Measurements from ENCODE around the gene LRRFIP1.
"Not testable (repeated sequence)": the region's sequence is repeated elsewhere in the genome, so short reads cannot be mapped to it uniquely, and the experiment has no call there.

LRRFIP1 gene

GRCh38 chr2:237782181-237782580, 154.8 kb downstream of the LRRFIP1 start:
- no peak for DNase-seq (ENCODE audit: low read depth)

DNA sequence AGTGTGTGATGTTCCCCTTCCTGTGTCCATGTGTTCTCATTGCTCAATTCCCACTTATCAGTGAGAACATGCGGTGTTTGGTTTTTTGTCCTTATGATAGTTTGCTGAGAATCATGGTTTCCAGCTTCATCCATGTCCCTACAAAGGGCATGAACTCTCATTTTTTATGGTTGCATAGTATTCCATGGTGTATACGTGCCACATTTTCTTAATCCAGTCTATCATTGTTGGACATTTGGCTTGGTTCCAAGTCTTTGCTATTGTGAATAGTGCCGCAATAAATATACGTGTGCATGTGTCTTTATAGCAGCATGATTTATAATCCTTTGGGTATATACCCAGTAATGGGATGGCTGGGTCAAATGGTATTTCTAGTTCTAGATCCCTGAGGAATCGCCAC, 156.3 kb downstream of the LRRFIP1 start:
- DNase-seq (ENCODE audit: low read depth), result not testable (repeated sequence)

GRCh38 chr2:237786936-237787335, 159.5 kb downstream of the LRRFIP1 start:
- no peak for DNase-seq (ENCODE audit: low read depth)

DNA sequence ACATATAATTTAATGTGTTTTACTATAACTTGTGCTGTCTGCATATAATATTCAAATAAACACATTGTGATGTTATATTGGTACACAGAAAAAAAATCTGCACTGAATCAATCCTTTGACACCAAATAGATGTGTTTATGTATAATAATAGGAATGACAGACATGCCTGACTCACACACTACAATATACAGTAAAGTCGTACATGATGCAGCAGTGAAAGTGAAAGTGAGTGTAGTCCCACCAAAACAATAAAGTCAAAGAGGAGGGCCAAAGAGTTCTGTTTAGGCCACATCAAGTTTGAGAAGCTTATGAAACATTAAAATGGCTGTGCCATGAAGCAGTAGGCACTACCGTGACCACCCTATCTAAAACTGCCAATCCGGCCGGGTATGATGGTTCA, 163.0 kb downstream of the LRRFIP1 start:
- DNase-seq (ENCODE audit: low read depth), result no peak

- DNase-seq (ENCODE audit: low read depth), result no peak
Observed at GRCh38 chr2:237791977-237792727, 164.8 kb downstream of the LRRFIP1 start.

- no peak for DNase-seq (ENCODE audit: low read depth)
Observed at GRCh38 chr2:237797253-237797652, 169.9 kb downstream of the LRRFIP1 start.

DNA sequence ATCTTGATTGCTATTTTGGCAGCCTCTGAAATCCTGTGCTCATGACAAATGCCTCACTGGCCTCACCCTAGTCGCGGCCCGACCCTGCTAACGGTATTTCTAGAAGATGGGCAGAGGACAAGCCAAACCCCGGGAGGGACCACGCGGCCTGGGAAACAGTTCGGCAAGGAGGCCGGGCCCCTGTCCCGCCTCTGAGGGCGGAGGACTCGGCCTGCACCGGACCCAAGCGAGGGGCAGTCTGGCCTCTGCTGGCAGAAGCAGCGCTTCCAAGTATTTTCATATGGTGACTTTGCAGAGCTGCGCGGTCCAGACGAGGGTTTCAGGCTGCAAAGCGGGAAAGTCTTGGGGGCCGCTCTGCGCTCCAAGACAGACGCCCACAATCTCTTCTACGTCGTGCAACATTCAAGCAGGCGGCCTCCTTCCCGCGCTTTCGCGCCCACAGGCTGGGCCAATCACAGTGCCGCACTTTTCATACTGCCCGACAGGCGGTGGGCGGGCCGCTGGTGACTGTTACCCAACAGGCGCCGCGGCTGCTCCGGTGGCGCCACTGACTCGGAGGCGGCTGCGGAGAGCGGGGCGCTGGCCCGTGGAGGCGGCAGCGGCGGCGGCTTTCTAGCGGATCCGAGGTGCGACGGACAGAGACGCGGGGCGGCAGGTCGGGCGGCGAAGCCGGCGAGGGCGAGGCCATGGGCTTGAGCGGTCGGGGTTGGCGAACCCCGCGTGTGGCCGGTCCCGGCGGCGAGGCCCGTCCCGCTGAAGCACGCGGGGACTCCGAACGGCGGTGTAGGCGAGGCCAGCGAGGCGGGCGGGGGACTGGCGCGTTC, 171.1 kb downstream of the LRRFIP1 start, which contains the start of gene RBM44:
RBM44 (plus strand) TSS at position 544 of the 824 bp plus-strand sequence. CDS start 14,831 bp downstream, outside the sequence.
- DNase-seq (ENCODE audit: low read depth), result no peak

DNA sequence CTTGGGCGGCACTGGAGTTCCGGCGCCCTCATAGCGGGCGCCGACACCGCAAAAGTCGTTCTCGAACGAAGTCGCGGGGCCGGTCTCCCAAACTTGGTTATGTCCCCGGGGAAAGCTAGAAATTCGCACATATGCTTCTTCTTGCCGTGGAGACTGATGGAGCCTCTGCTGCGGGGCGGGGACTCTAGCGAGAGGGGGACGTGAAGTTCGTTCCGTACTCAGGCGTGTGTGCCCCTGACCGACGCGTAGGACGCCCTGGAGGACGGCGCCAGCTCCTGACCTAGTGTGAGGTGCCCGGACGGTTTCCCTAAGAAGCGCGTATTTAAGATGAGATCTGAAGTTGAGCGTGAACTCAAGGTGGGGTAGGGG, 171.7 kb downstream of the LRRFIP1 start:
- no peak for DNase-seq (ENCODE audit: low read depth)

GRCh38 chr2:237801466-237801865, 174.1 kb downstream of the LRRFIP1 start:
- DNase-seq (ENCODE audit: low read depth), result no peak

- no peak for DNase-seq (ENCODE audit: low read depth)
Observed at GRCh38 chr2:237806334-237806733, 178.9 kb downstream of the LRRFIP1 start.

GRCh38 chr2:237815637-237816036, 188.2 kb downstream of the LRRFIP1 start:
- DNase-seq (ENCODE audit: low read depth), result no peak

GRCh38 chr2:237816531-237816930, 189.1 kb downstream of the LRRFIP1 start:
- DNase-seq (ENCODE audit: low read depth), result no peak

DNA sequence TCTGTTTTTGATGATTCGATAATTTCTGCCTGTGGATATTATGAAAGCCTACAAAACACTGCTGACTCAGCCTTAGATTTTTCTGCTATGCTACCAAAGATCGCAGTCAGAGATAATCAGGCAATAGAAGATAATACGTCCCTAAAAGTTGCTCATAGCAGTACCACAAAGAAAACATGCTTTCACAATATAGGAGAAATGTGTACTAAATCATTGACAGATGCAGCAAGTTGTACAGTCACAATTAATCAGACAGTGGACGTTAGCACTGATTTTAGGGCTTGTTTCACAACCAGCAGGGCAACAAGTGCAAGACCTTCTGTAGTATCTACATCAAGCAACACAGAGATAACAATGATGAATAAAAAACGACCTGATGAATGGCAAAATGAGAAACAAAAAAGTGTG, 190.7 kb downstream of the LRRFIP1 start:
- peak; percentile 54 for DNase-seq (ENCODE audit: low read depth)

DNA sequence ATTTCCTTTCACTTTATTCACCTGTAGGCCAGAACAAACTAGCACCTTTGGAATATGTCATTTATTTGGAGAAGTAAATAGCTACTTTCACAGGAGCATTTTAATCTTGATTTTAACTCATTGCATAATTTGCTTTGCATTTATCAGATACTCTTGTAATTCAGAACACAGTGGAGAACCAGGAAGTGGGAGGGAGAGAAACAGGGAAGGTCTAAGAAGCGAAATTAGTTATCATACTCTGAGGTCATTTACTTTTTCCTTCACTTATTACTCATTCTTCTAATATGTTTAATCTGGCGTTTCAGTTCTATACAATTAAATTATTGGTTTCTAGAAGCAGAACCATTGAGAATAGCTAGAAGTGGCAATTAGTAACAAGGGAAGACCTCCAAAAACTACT, 191.8 kb downstream of the LRRFIP1 start:
- DNase-seq (ENCODE audit: low read depth), result no peak

- no peak for DNase-seq (ENCODE audit: low read depth)
Observed at GRCh38 chr2:237820421-237820820, 193.0 kb downstream of the LRRFIP1 start.

DNA sequence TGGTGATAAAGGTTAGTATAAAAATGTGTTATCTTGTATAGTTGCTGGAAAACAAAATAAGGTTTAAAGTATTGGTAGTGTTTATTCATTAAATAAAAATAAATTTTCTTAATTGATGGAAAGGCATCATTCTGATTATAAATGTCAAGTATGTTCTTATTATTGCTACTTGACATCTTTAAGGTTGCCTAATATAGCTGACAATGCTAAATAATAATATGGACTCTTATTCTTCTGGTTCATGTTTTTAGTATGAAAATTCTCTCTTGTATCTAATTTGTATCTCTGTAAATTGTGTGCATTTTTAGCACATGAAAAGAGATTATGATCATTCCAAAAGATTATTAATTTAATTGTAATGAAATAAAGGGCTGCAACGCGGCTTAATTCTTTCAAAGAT, 196.2 kb downstream of the LRRFIP1 start:
- no peak for DNase-seq (ENCODE audit: low read depth)

DNA sequence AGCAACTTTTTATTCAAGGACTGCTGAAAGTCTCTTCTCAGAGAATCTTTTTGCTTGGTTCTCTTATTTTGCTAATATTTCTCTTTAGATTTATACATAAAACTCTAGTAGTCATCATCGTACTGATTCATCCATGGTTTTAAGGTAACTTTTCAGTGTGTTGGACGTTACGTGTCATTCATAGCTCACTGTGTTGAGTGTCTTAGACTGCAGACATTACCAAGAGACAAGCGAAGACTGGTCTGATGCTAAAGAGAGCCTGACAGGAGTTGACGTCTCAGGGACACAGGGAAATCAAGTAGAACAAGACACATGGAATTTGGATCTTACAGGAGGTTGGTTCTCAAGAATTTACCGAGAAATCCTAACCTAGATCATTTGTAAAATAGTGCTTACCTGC, 196.7 kb downstream of the LRRFIP1 start:
- no peak for DNase-seq (ENCODE audit: low read depth)

DNA sequence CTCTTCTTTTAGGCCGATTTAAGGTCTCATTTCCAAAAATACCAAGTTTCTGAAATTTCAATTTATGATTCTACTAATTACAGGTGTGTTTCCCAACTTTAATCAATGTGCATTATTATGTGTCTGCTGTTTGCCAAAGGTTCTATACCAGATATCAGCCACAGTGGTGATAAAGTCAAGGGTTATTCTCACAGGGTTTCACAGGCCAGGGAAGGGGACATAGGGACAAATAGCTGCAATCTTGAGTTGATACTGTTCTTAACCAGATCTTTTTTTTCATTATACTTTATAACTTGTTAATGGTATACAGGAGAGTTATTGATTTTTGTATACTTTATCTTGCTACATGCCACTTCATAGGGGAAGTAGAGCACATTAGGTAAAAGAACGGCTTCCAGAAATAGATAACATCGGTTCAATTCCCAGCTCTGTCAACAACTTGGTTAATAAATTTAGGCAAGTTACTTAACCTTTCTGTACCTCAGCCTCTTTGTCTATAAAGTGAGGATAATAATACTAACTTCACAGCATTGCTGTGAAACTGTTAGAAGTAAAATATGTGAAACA, 200.1 kb downstream of the LRRFIP1 start:
- no peak for DNase-seq (ENCODE audit: low read depth)
